HG02610 (cell line): Measurements from ENCODE around the gene USP9X.
"Not testable (repeated sequence)": the region's sequence is repeated elsewhere in the genome, so short reads cannot be mapped to it uniquely, and the experiment has no call there.

Experiments used
- ATAC-seq: cut with Tn5 transposase; IDR thresholded peaks from one replicate; pipeline ENCODE4 v1.9.1; 2021; ENCODE audit warnings: mild to moderate bottlenecking, moderate library complexity; ENCODE audit not compliant: unreplicated experiment

The USP9X gene

DNA sequence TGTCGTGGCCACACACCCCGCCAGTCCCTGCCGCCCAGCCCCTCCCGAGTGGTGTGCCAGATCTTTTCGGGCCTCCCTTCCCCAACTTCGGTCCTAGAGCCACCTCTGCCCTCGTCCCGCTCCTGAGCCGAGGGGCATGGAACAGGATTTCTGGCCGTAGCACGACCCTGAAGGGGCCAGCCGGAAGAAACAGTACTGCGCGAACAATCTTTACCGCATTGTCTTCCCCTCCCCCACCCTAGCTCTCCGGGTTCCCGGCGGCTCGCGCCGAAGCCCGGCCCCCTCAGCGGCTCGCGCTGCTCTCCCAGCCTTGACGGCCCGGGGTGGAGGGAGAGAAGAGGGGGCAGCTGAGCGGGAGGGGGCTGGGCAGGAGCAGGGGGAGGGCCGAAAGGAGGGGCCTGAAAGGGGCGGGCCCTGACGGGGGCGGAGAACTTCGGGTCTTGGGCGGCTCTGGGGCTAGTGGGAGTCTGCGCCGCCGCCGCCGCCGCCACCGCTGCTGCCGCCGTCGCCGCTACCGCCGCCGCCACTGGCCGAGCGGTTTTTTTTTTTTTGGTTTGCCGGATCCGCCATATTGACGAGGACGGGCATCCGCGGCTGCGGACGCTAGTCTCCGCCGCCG, at the start of gene USP9X:
TSS of gene USP9X (plus strand) at position 553 of the 619 bp plus-strand sequence. CDS start 38,184 bp downstream, outside the sequence.
- ATAC-seq = peak; percentile 53

DNA sequence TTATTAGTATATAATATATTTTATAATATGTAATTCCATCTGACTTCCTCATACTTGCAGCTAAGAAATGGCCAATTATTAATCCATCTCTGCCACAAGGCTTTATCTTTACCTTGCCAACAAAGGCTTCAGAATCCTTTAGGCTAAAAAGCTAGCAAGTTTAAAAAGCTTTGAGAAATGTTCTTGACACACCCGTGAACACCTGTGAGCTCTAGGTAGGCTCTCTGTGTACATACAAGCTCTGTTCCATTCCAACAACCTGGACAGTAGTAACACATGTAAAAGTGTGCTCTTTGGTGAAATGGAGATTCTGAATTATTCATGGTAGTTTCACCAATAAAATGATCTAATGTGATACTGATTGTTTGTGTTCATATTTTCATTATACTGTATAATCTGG, 49.7 kb upstream of the USP9X start:
- ATAC-seq = no peak

DNA sequence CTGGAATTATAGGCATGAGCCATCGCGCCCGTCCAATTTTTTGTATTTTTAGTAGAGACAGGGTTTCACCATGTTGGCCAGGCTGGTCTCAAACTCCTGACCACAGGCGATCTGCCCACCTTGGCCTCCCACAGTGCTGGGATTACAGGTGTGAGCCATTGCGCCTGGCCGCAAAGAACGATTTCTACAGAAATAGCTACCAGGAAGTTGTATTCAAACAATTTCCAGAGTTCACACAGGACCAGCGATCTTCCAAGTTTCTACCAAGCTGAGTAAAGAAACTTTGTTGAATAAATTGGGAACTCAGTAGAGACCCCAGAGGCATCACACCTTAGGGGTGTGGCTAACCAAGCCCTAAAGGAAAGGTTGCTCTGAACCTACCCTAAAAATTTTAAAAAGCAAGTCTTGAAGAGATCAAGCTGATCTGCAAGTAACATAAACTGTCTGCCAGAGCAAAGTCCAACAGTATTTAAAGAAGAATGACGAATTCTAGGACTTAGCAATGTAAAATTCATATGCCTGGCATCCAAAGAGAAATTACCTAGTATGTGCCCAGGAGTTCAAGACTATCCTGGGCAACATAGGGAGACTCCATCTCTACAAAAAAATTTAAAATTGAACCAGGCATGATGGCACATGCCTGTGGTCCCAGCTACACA, 48.4 kb upstream of the USP9X start:
- ATAC-seq = no peak

DNA sequence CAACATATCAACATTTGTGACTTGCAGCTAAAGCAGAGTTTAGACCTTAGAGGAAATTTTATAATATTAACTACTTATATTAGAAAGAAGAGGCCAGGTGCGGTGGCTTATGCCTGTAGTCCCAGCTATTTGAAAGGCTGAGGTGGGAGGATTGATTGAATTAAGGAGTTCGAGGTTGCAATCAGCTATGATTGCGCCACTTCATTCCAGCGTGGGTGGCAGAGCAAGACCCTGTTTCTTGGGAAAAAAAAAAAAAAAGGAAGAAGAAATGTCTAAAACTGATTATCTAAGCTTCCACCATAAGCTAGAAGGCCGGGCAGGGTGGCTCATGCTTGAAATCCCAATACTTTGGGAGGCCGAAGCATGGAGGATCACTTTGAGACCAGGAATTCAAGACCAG, 42.0 kb upstream of the USP9X start:
- ATAC-seq = no peak

DNA sequence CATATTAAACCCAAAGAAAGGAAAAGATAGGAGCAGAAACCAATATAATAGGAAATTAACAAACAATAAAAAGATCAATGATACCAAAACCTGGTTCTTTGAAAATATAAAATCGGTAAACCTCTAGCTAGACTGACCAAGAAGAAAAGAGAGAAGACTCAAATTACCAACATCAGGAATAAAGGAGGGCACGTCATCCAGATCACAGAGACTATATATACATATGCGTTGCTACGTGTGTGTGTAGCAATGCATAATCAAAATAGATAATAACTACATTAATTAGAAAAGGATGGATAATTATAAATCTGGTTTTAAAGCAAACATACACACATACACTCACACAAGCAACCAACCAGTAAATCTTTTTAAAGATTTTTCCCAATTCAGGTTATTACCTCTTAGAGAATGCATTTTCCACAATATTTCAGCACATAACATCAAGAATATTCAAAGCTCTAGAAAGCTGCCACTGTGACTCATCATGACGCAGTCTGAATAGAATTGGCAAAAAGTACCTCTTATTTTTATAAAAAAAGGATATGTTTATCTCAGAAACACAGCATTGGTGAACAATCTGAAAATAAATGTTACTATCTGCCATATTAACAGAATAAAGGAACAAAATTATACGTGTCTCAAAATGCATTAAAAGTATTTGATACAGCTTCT, 41.4 kb upstream of the USP9X start:
- no peak for ATAC-seq

DNA sequence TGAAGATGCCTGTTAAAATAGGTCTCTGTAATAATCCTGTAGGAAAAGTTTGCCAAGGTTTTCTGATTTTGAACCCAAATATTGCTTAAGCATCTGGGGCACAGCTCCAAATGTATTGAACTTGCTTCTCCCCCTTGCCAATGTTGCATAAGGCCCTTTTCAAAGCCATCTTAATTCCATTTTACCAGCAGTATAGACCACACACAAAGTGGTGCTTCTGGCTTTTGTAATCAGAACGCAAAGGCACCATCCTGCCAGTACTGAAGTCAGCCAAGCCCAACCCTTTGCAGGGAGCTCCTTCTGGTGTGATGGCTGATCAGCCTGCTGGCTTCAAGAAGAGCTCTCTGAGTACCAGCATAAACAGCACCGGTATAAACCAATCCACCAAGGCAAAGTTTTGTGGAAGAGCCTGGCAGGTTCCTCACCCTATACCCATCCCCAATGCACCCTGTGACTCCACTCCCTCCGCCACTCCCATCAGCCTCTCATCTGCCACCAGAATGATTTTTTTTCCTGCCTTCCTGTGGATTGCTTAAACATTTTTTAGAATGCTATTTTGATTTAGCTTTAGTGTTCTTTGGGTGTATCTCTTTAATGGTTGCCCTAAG, 39.2 kb upstream of the USP9X start:
- ATAC-seq = no peak

GRCh38 chrX:41047878-41048534, 37.2 kb upstream of the USP9X start:
- no peak for ATAC-seq

DNA sequence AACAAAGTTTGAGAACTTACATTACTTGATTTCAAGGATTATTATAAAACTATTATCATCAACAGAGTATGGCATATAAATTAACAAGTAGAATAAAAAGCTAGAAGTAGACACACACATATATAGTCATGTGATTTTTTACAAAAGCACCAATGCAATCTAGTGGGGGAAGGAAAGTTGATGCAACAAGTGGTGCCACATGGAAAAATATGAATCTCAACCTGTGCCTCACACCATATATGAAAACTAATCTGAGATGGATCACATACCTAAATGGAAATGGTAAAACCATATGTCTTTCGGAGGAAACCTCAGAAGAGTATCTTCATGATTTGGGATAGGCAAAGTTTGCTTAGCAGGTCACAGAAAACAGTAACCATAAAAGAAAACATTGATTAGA, 34.9 kb upstream of the USP9X start:
- ATAC-seq = no peak

DNA sequence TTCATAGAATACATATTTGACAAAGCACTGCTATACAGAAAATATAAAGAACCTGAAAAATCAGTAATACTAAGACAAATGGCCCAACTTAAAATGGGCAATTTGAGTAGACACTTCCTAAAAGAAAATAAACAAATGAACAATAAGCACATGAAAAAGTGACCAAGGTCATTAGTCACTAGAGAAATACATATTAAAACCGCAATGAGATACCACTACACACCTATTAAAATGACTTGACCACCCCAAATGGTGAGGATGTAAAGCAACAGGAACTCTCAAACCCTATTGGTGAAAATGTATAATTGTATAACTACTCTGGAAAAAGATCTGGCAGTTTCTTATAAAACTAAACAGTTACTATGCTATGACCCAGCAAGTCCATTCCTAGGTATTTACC, 34.0 kb upstream of the USP9X start:
- no peak for ATAC-seq

- ATAC-seq = no peak
Measured at GRCh38 chrX:41055740-41056139, 29.5 kb upstream of the USP9X start.

GRCh38 chrX:41063276-41063675, 22.0 kb upstream of the USP9X start:
- not testable (repeated sequence) for ATAC-seq

- no peak for ATAC-seq
Measured at GRCh38 chrX:41064018-41064417, 21.2 kb upstream of the USP9X start.

DNA sequence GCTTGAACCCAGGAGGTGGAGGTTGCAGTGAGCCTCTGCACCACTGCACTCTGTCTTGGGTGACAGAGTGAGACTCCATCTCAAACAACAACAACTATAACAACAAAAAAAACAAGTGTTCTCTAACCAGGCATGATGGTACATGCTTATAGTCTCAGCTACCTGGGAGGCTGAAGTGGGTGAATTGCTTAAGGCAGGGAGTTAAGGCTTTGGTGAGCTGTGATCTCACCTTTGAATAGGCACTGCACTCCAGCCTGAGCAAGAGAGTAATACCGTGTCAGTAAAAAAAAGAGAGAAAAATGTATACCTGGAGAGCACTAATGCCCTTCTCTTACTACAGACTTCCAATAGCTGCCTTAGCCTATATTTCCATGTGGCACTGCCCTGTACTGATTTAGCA, 18.9 kb upstream of the USP9X start:
- no peak for ATAC-seq

- no peak for ATAC-seq
Measured at GRCh38 chrX:41066969-41067368, 18.3 kb upstream of the USP9X start.

DNA sequence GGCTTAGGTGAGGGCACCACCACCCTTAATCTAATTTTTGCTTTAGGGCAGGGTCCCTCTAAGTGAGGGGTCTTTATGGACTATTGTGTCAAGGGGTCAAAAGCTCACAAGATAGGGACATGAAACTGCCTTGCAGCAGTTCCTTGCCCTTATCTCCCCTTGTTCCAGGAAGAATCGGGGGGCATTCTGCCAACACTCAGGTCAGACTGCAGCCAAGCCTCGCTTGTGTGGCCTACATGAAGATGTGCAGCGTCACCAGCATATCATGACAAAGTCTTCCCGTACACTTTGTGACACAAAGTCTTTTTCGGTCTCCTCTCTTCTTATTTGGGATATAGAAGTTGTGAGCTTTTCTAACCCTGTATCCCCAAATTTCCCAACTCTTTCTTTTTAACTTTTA, 17.5 kb upstream of the USP9X start:
- ATAC-seq = no peak

- no peak for ATAC-seq
Measured at GRCh38 chrX:41076742-41077141, 8.5 kb upstream of the USP9X start.

DNA sequence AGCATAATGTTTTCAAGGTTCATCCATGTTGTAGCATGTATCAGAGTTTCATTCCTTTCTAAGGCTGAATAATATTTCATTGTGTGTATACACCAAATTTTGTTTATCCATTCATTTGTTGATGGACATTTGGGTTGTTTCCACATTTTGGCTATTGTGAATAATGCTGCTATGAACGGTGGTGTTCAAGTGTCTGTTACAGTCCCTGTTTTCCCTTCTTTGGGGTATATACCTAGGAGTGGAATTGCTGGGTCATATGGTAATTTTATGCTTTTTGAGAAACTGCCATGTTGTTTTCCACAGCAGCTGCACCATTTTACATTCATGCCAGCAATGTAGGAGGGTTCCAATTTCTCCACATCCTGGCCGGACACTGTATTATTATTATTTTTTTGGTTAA, 3.4 kb upstream of the USP9X start:
- no peak for ATAC-seq

DNA sequence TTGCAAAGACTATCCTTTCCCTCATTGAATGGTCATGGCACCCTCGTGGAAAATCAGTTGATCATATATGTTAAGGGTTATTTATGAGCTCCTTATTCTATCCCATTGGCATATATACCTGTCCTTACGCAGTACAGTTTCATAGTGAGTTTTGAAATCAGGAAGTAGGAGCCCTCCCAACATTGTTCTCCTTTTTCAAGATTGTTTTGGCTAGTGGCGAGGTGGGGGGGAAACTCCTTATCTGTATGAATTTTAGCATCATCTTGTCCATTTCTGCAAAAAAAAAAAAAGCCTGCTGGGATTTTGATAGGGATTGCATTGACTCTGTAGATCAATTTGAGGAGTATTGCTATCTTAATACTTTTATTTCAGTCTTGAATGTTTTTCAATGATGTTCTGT, 2.5 kb upstream of the USP9X start:
- ATAC-seq = no peak

GRCh38 chrX:41084044-41084892, 977 bp upstream of the USP9X start:
- ATAC-seq = peak; percentile 70

GRCh38 chrX:41085512-41085877, 250 bp downstream of the USP9X start:
- ATAC-seq = peak; percentile 23
